Spleen (tissue), 11 donors: ENCODE data around the gene SAE1. TPM values are rescaled to one million over a fixed set of nuclear protein-coding genes. Genes with fewer than 3 reads are reported as not detected.
A peak's percentile ranks its signal among the peaks of the same experiment; 100 is the strongest.

Experiments
- DNase-seq: peaks from one replicate; pipeline ENCODE4 v3.0.0-alpha.2; 2020
- H3K27ac ChIP-seq, 8 donors: fragments of 200-600 bp; sonication (generic) in 7 of 8; 1 replicate in 4 of 8; 2 replicates in 4 of 8; pipeline versions ENCODE4 v1.5.0 to v1.8.0; 2016 to 2021; ENCODE audit warnings: inconsistent platforms in 4 of 8, mild to moderate bottlenecking in 4 of 8, moderate library complexity in 1 of 8
- H3K27me3 ChIP-seq, 7 donors: fragments of 200-600 bp; sonication (generic) in 6 of 7; replicated peaks in 1 of 7; 1 replicate in 4 of 7; 2 replicates in 3 of 7; pipeline versions ENCODE4 v1.5.0 to v1.8.0; 2016 to 2021; ENCODE audit warnings: inconsistent platforms in 3 of 7, mild to moderate bottlenecking in 1 of 7
- H3K36me3 ChIP-seq, 6 donors: fragments of 200-600 bp; sonication (generic) in 5 of 6; 1 replicate in 4 of 6; 2 replicates in 2 of 6; pipeline versions ENCODE4 v1.5.0 to v1.8.0; 2016 to 2021; ENCODE audit warnings: inconsistent platforms in 2 of 6
- H3K4me1 ChIP-seq, 6 donors: fragments of 200-600 bp; sonication (generic) in 5 of 6; 1 replicate in 3 of 6; 2 replicates in 3 of 6; pipeline versions ENCODE4 v1.5.0 to v1.8.0; 2016 to 2021; ENCODE audit warnings: inconsistent platforms in 3 of 6
- H3K4me3 ChIP-seq, 8 donors: fragments of 200-600 bp; sonication (generic) in 7 of 8; 1 replicate in 4 of 8; 2 replicates in 4 of 8; pipeline versions ENCODE4 v1.5.0 to v1.8.0; 2016 to 2021; ENCODE audit warnings: inconsistent platforms in 4 of 8, mild to moderate bottlenecking in 4 of 8, moderate library complexity in 2 of 8
- H3K9me3 ChIP-seq, 8 donors: fragments of 200-600 bp; sonication (generic) in 7 of 8; 1 replicate in 4 of 8; 2 replicates in 4 of 8; pipeline versions ENCODE4 v1.5.0 to v1.8.0; 2016 to 2021; ENCODE audit warnings: inconsistent platforms in 4 of 8
- CTCF ChIP-seq, 11 experiments: fragments of 200-600 bp in 7 of 11; fragments of 450-650 bp in 4 of 11; sonication (generic) in 4 of 11; IDR thresholded peaks in 8 of 11; conservative IDR thresholded peaks in 3 of 11; 1 replicate in 7 of 11; 2 replicates in 4 of 11; pipeline versions ENCODE4 v1.4.0 to v1.8.0; 2016 to 2021; ENCODE audit warnings: antibody characterized with exemption in 11 of 11, inconsistent platforms in 4 of 11, mild to moderate bottlenecking in 1 of 11
- POLR2A ChIP-seq, 3 donors: fragments of 450-650 bp; IDR thresholded peaks; one replicate each; pipeline ENCODE4 v1.5.1; 2017; ENCODE audit warnings: antibody characterized with exemption in 3 of 3, mild to moderate bottlenecking in 1 of 3
- POLR2AphosphoS5 ChIP-seq, 3 donors: sonication (generic); formaldehyde crosslinking; IDR thresholded peaks; one replicate each; pipeline ENCODE4 v1.5.1; 2017; ENCODE audit warnings: antibody characterized with exemption in 3 of 3
- WGBS, 5 donors: extraction: QIAGEN DNeasy Blood & Tissue Kit in 3 of 5; methylation state at CpG; one replicate each; pipeline versions ENCODE4 v1.1.5 to v1.1.7; 2013 to 2018; 5-methylcytosine and 5-hydroxymethylcytosine counted together
- intact Hi-C: fragments of 100-400 bp; cut with DNase I; formaldehyde crosslinking; loops from one replicate; pipeline ENCODE4 v1.15.0; 2023; ENCODE audit warnings: low total_unique reads
- polyA plus RNA-seq, 3 donors: library from polyadenylated mRNA; stranded (reverse); fragments of 200-250 nt; gene quantifications; one replicate each; pipeline ENCODE4 v1.2.1, GENCODE V29; 2013
- total RNA-seq, 7 donors: library from RNA; depleted of rRNA in 3 of 7; stranded (reverse); fragments of >200 nt in 3 of 7; fragmentation: NEBNext Ultra II Directional in 4 of 7; extraction: Animal tissue kit (Norgen Biotek cat#: 25700) in 4 of 7; gene quantifications; one replicate each; pipeline versions ENCODE4 v1.1.0 to v1.2.1, GENCODE V29; 2016 to 2021
- donor health status: healthy with polysubstance abuse.
- donor health status: DM: no; HTN: no; CAD: no; lungs with moderate emphysema.
- donor health status: DM: no; HTN: no; CAD: no.
- donor health status: Bipolar disorder and iron deficiency.
- donor health status: healthy.
- donor health status: DM: no; HTN: no; CAD: no.
- donor health status: DM: yes; HTN: yes; CAD: no.

SAE1 gene
- total and polyA plus RNA-seq, 10 donors, result 28.1 to 72.4 (median 55.9) TPM

GRCh38 chr19:47186446-47187334 lies 56.1 kb downstream of the SAE1 start:
- TF ChIP-seq POLR2A (IDR thresholded peaks at IDR 0.05), result no peak
- TF ChIP-seq CTCF (IDR thresholded peaks at IDR 0.05 in 8 of 11, conservative IDR thresholded peaks at IDR 0.05 in 3 of 11), result no peak
- TF ChIP-seq POLR2AphosphoS5 (IDR thresholded peaks at IDR 0.05), result peak in 2 of 3 donors; percentile 16 to 33
- Histone ChIP-seq H3K4me3 (peak overlapping the region in 1 of 8 donors; percentile 30), H3K9me3 (no peaks in the 10 kb centered on the region), H3K36me3 (peaks cover 0 to 91% (median 8%) of the 10 kb centered on the region in 6 donors), H3K27ac (peak overlapping the region; percentile 24 to 77 (median 70)), H3K27me3 (no peaks in the 10 kb centered on the region), H3K4me1 (peaks cover 5 to 92% (median 42%) of the 10 kb centered on the region in 6 donors)
- 57 to 69% (median 61%) methylated on average over 17 of the region's 17 CpGs for WGBS, 5 donors
- intact Hi-C loops, result no loop called here
- DNase-seq, result peak; percentile 80

- Histone ChIP-seq H3K27ac (peak overlapping the region in 7 of 8 donors; percentile 24 to 77 (median 70)), H3K4me1 (peaks cover 5 to 86% (median 42%) of the 10 kb centered on the region in 6 donors), H3K36me3 (peaks cover 0 to 91% (median 8%) of the 10 kb centered on the region in 6 donors), H3K9me3 (no peaks in the 10 kb centered on the region), H3K27me3 (no peaks in the 10 kb centered on the region), H3K4me3 (no peak overlapping the region)
- TF ChIP-seq CTCF (IDR thresholded peaks at IDR 0.05 in 8 of 11, conservative IDR thresholded peaks at IDR 0.05 in 3 of 11), result no peak
- no peak for TF ChIP-seq POLR2A (IDR thresholded peaks at IDR 0.05)
- TF ChIP-seq POLR2AphosphoS5 (IDR thresholded peaks at IDR 0.05), result no peak
- no peak for DNase-seq
- WGBS, 5 donors, result 70 to 95% (median 91%) methylated on average over 2 of the region's 2 CpGs
- intact Hi-C loops, result no loop called here
Observed at GRCh38 chr19:47187335-47187655, 56.7 kb downstream of the SAE1 start.

- TF ChIP-seq POLR2AphosphoS5 (IDR thresholded peaks at IDR 0.05) (no peak), CTCF (IDR thresholded peaks at IDR 0.05 in 8 of 11, conservative IDR thresholded peaks at IDR 0.05 in 3 of 11) (no peak), POLR2A (IDR thresholded peaks at IDR 0.05) (no peak)
- H3K36me3 ChIP-seq, result peaks cover 0 to 87% (median 4%) of the 10 kb centered on the region in 6 donors
- DNase-seq, result no peak
- H3K4me3 ChIP-seq, result no peak overlapping the region
- no peaks in the 10 kb centered on the region for H3K27me3 ChIP-seq
- H3K4me1 ChIP-seq, result peaks cover 5 to 81% (median 42%) of the 10 kb centered on the region in 6 donors
- WGBS, 5 donors, result 84 to 94% (median 89%) methylated on average over 6 of the region's 6 CpGs
- H3K9me3 ChIP-seq, result no peaks in the 10 kb centered on the region
- H3K27ac ChIP-seq, result peak overlapping the region in 6 of 8 donors; percentile 4 to 77 (median 70)
- intact Hi-C loops, result no loop called here
Observed at GRCh38 chr19:47187797-47188196, 57.2 kb downstream of the SAE1 start.

GRCh38 chr19:47188507-47189033 lies 57.9 kb downstream of the SAE1 start:
- H3K4me1 ChIP-seq, result peaks cover 5 to 73% (median 42%) of the 10 kb centered on the region in 6 donors
- no peak overlapping the region for H3K4me3 ChIP-seq
- H3K9me3 ChIP-seq, result no peaks in the 10 kb centered on the region
- no peaks in the 10 kb centered on the region for H3K27me3 ChIP-seq
- H3K27ac ChIP-seq, result peak overlapping the region in 6 of 8 donors; percentile 7 to 77 (median 70)
- intact Hi-C loops, result no loop called here
- TF ChIP-seq CTCF (IDR thresholded peaks at IDR 0.05 in 8 of 11, conservative IDR thresholded peaks at IDR 0.05 in 3 of 11) (no peak), POLR2A (IDR thresholded peaks at IDR 0.05) (no peak), POLR2AphosphoS5 (IDR thresholded peaks at IDR 0.05) (no peak)
- no peak for DNase-seq
- 60 to 83% (median 81%) methylated on average over 5 of the region's 5 CpGs for WGBS, 5 donors
- peaks cover 0 to 86% (median 0%) of the 10 kb centered on the region in 6 donors for H3K36me3 ChIP-seq
